Hepatocyte (in vitro differentiated cells): ENCODE data around the gene DNAI7. TPM values are rescaled to one million over a fixed set of nuclear protein-coding genes. Genes with fewer than 3 reads are reported as not detected.

Experiments
- DNase-seq: peaks from one replicate; pipeline ENCODE4 v3.0.0-alpha.2; 2016; ENCODE audit warnings: low spot score
- H2AFZ ChIP-seq: fragments of 200-600 bp; sonication (generic); 2 replicates; pipeline ENCODE4 v1.6.0; 2016; ENCODE audit warnings: antibody characterized with exemption, mild to moderate bottlenecking
- H3K27ac ChIP-seq: fragments of 200-600 bp; sonication (generic); 2 replicates; pipeline ENCODE4 v1.5.1; 2016; ENCODE audit warnings: mild to moderate bottlenecking
- H3K27me3 ChIP-seq: fragments of 200-600 bp; sonication (generic); 2 replicates; pipeline ENCODE4 v1.6.1; 2016
- H3K36me3 ChIP-seq: fragments of 200-600 bp; sonication (generic); replicated peaks from 2 replicates; pipeline ENCODE4 v1.5.1; 2016; ENCODE audit warnings: low read depth; ENCODE audit not compliant: insufficient read depth
- H3K4me1 ChIP-seq: fragments of 200-600 bp; sonication (generic); 2 replicates; pipeline ENCODE4 v1.5.1; 2016; ENCODE audit warnings: mild to moderate bottlenecking, moderate library complexity; ENCODE audit not compliant: insufficient read depth
- H3K4me2 ChIP-seq: fragments of 200-600 bp; sonication (generic); 2 replicates; pipeline ENCODE4 v1.6.0; 2016
- H3K4me3 ChIP-seq: fragments of 200-600 bp; sonication (generic); 2 replicates; pipeline ENCODE4 v1.5.1; 2016; ENCODE audit warnings: mild to moderate bottlenecking
- H3K79me2 ChIP-seq: fragments of 200-600 bp; sonication (generic); 2 replicates; pipeline ENCODE4 v1.6.0; 2017; ENCODE audit warnings: mild to moderate bottlenecking
- H3K9me2 ChIP-seq: fragments of 200-600 bp; sonication (generic); replicated peaks from 2 replicates; pipeline ENCODE4 v1.6.0; 2017; ENCODE audit warnings: mild to moderate bottlenecking; ENCODE audit not compliant: insufficient read depth
- H3K9me3 ChIP-seq: fragments of 200-600 bp; sonication (generic); 2 replicates; pipeline ENCODE4 v1.5.1; 2016; ENCODE audit warnings: low read depth, mild to moderate bottlenecking
- H4K20me1 ChIP-seq: fragments of 200-600 bp; sonication (generic); 2 replicates; pipeline ENCODE4 v1.6.0; 2016; ENCODE audit warnings: mild to moderate bottlenecking; ENCODE audit not compliant: insufficient read depth, poor library complexity, severe bottlenecking
- EZH2 ChIP-seq: fragments of 200-600 bp; sonication (generic); IDR thresholded peaks from 2 replicates; pipeline ENCODE4 v1.6.1; 2016; ENCODE audit warnings: antibody characterized with exemption, mild to moderate bottlenecking, borderline replicate concordance
- EZH2phosphoT487 ChIP-seq: fragments of 200-600 bp; sonication (generic); IDR thresholded peaks from one replicate; pipeline ENCODE4 v1.6.1; 2018; ENCODE audit warnings: antibody characterized with exemption, mild to moderate bottlenecking, low read depth, moderate library complexity; ENCODE audit not compliant: unreplicated experiment, severe bottlenecking
- WGBS: methylation state at CpG from one replicate; pipeline ENCODE4 v1.1.6; 2016; ENCODE audit warnings: low lambda C conversion rate; ENCODE audit errors: missing lambda C conversion rate; 5-methylcytosine and 5-hydroxymethylcytosine counted together
- polyA plus RNA-seq: library from polyadenylated mRNA; unstranded; fragments of >200 nt; fragmentation: Nextera tagmentation; extraction: Ambion mirVana; gene quantifications from 2 replicates; pipeline ENCODE4 v1.2.1, GENCODE V29; 2016
- total RNA-seq: library from RNA; depleted of rRNA; stranded (reverse); fragments of >200 nt; gene quantifications from 2 replicates; pipeline ENCODE4 v1.2.3, GENCODE V29; 2014
- TF ChIP-seq, protein P1 (sequence below): fragments of 200-600 bp; sonication (generic); IDR thresholded peaks from 2 replicates; pipeline ENCODE4 v1.5.1; 2016; ENCODE audit warnings: antibody characterized with exemption, mild to moderate bottlenecking; ENCODE audit not compliant: poor library complexity

DNAI7 gene
- total and polyA plus RNA-seq, 2 experiments from 2014 or later = not detected

DNA sequence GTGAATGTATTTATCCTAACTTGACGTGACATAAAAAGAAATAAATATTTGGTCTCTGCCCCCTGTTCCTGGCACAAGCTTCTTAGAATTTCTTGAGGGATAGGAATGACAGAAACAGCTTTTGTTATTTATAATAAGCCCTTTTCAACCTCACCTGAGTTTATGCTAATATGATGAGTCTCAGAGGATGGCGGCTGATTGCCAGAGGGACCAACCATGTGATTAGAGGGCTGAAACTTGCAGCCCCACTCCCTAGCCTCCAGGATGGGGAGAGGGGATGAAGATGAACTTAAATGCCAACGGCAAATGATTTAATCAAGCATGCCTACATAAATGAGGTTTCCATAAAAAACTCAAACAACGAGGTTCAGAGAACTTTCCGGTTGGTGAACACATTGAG lies 42.9 kb downstream of the DNAI7 start:
- DNase-seq = no peak
- H3K27ac ChIP-seq = peak overlapping the region; percentile 17

DNA sequence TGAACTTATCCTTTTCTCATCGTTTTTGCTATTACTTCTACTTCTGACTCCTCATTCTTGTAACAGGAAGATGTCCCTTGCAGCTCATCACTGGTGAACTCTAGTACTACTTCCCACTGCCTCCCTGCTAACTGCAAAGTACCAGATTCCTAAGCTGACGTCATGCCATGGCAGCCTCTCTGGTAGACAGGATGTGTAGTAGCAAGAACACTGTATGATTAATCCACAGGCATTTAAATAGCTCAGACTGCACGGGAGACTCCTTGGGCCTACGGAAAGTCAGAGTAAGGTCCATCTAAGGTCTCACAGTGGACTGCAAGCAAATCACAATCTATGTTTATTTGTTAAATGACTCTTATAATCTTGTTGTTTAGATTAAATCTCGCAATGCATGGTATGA lies 43.5 kb downstream of the DNAI7 start:
- H3K9me2 ChIP-seq = no peaks in the 10 kb centered on the region
- no peaks in the 10 kb centered on the region for H3K9me3 ChIP-seq
- H3K4me3 ChIP-seq = no peak overlapping the region
- no peaks in the 10 kb centered on the region for H3K79me2 ChIP-seq
- no peak overlapping the region for H3K4me2 ChIP-seq
- TF ChIP-seq, protein P1, sequence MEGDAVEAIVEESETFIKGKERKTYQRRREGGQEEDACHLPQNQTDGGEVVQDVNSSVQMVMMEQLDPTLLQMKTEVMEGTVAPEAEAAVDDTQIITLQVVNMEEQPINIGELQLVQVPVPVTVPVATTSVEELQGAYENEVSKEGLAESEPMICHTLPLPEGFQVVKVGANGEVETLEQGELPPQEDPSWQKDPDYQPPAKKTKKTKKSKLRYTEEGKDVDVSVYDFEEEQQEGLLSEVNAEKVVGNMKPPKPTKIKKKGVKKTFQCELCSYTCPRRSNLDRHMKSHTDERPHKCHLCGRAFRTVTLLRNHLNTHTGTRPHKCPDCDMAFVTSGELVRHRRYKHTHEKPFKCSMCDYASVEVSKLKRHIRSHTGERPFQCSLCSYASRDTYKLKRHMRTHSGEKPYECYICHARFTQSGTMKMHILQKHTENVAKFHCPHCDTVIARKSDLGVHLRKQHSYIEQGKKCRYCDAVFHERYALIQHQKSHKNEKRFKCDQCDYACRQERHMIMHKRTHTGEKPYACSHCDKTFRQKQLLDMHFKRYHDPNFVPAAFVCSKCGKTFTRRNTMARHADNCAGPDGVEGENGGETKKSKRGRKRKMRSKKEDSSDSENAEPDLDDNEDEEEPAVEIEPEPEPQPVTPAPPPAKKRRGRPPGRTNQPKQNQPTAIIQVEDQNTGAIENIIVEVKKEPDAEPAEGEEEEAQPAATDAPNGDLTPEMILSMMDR = no peak
- TF ChIP-seq EZH2phosphoT487 (no peak), EZH2 (no peak)
- DNase-seq = peak; percentile 79
- WGBS = 35% methylated on average over 5 of the region's 5 CpGs
- H2AFZ ChIP-seq = no peak overlapping the region
- peaks cover 5% of the 10 kb centered on the region for H3K4me1 ChIP-seq
- H4K20me1 ChIP-seq = no peaks in the 10 kb centered on the region
- H3K27me3 ChIP-seq = no peaks in the 10 kb centered on the region
- H3K36me3 ChIP-seq = no peaks in the 10 kb centered on the region
- H3K27ac ChIP-seq = peak overlapping the region; percentile 17

More for the DNA sequence above, 42.9 kb downstream of the DNAI7 start:
- TF ChIP-seq, protein P1 = no peak
- TF ChIP-seq EZH2 (no peak), EZH2phosphoT487 (no peak)
- H3K9me2 ChIP-seq = no peaks in the 10 kb centered on the region
- WGBS = 81% methylated on average over 5 of the region's 5 CpGs
- H3K4me1 ChIP-seq = peaks cover 5% of the 10 kb centered on the region
- H3K4me3 ChIP-seq = no peak overlapping the region
- no peaks in the 10 kb centered on the region for H3K9me3 ChIP-seq
- H2AFZ ChIP-seq = no peak overlapping the region
- no peaks in the 10 kb centered on the region for H4K20me1 ChIP-seq
- H3K27me3 ChIP-seq = no peaks in the 10 kb centered on the region
- H3K79me2 ChIP-seq = no peaks in the 10 kb centered on the region
- no peaks in the 10 kb centered on the region for H3K36me3 ChIP-seq
- no peak overlapping the region for H3K4me2 ChIP-seq

DNA sequence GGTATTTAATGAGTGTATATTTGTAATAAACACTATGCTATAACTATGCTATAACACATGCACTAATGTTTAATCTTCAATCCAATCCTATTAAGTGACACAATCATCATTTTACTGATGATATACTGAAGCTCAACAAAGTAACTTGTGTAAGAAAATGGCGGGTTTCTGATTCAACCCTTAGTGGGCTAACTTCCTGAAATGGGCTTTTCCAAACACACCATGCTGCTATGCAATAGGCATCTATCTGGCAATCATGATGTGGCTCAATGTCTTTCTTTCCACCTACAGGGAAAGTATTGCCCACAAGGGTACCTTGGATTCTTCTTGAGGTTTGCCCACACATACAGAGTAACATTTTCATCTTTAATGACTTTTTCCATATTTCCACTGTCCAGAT lies 48.3 kb downstream of the DNAI7 start:
- H3K4me3 ChIP-seq = no peak overlapping the region
- WGBS = 97% methylated on average over 1 of the region's 1 CpG
- no peaks in the 10 kb centered on the region for H3K79me2 ChIP-seq
- H3K36me3 ChIP-seq = no peaks in the 10 kb centered on the region
- no peaks in the 10 kb centered on the region for H3K9me2 ChIP-seq
- H4K20me1 ChIP-seq = no peaks in the 10 kb centered on the region
- no peak overlapping the region for H2AFZ ChIP-seq
- no peak for DNase-seq
- H3K4me1 ChIP-seq = no peaks in the 10 kb centered on the region
- TF ChIP-seq EZH2 (no peak), EZH2phosphoT487 (no peak)
- TF ChIP-seq, protein P1 = no peak
- no peaks in the 10 kb centered on the region for H3K9me3 ChIP-seq
- H3K27ac ChIP-seq = no peak overlapping the region
- H3K27me3 ChIP-seq = no peaks in the 10 kb centered on the region
- no peak overlapping the region for H3K4me2 ChIP-seq
